Activated CD4-positive, alpha-beta T cell treated with anti-CD3 and anti-CD28 coated beads for 48 hours (primary cell): ENCODE results near the gene RANBP9.
A peak's percentile ranks its signal among the peaks of the same experiment; 100 is the strongest.

ENCODE experiments used
- DNase-seq: peaks from one replicate; pipeline ENCODE4 v3.0.0-alpha.2; 2020

The RANBP9 gene

DNA sequence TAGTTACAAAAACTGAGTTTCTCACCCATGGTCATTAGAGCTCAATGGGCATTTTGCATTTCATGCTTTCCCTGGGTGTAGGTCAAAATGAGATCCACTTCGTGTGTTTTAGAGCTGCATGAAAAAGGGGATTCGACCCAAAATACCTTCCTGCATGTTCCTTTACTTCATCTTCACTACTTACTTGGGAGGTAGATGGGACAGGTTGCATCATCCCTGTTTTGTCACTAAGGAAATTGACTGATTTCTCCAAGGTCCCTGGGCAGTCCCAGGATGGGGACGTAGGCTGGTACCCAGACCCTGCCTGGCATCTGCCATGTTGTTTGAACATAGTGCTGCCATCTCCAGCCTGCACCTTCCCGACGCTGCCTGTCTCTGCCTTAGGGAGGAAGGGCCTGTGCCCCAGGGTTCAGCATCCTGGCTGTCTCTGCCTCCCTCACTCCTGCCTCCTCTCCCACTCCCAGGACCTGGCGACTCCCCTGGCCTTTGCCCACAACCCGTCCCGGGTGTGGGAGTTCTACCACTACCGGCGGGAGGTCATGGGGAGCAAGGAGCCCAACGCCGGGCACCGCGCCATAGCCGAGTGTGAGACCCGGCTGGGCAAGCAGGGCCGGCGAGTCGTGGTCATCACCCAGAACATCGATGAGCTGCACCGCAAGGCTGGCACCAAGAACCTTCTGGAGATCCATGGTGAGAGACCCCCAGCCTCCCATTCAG is 120.3 kb downstream of the RANBP9 start:
- DNase-seq, result no peak

DNA sequence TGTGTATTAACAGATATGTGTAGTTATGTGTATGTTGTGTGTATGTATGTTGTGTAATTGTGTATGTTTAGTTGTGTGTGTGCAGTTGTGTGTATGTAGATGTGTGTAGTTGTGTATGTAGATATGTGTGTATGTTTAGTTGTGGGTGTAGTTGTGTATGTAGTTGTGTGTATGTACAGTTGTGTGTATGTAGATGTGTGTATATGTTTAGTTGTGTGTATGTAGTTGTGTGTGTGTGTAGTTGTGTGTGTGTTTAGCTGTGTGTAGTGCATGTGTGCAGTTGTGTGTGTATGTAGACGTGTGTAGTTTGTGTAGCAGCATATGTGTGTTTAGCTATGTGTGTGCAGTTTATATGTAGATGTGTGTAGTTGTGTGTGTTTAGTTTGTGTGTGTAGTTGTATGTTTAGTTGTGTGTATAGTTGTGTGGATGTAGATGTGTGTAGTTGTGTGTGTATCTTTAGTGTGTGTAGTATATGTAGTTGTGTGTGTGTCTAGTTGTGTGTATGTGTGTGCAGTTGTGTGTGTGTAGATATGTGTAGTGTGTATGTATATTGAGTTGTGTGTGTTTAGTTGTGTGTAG is 121.0 kb downstream of the RANBP9 start:
- DNase-seq, result no peak

DNA sequence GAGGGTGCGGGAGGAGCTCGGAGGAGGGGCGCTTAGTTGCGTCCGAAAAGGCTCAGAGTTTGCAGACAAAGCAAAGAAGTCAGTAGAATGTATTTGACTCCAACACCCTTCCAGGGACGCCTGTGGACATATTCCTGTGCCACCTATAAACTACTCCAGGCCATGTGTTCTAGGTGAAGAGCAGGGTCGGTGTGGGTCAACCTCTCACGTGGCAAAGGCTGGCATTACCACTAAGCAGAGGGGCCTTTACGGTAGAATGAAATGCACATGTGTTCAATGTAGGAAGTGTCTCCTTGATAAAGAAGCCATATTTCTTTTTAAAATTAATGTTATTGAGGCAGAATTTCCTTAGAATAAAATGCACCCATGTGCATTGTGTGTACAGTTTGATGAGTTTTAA is 121.8 kb downstream of the RANBP9 start:
- no peak for DNase-seq

DNA sequence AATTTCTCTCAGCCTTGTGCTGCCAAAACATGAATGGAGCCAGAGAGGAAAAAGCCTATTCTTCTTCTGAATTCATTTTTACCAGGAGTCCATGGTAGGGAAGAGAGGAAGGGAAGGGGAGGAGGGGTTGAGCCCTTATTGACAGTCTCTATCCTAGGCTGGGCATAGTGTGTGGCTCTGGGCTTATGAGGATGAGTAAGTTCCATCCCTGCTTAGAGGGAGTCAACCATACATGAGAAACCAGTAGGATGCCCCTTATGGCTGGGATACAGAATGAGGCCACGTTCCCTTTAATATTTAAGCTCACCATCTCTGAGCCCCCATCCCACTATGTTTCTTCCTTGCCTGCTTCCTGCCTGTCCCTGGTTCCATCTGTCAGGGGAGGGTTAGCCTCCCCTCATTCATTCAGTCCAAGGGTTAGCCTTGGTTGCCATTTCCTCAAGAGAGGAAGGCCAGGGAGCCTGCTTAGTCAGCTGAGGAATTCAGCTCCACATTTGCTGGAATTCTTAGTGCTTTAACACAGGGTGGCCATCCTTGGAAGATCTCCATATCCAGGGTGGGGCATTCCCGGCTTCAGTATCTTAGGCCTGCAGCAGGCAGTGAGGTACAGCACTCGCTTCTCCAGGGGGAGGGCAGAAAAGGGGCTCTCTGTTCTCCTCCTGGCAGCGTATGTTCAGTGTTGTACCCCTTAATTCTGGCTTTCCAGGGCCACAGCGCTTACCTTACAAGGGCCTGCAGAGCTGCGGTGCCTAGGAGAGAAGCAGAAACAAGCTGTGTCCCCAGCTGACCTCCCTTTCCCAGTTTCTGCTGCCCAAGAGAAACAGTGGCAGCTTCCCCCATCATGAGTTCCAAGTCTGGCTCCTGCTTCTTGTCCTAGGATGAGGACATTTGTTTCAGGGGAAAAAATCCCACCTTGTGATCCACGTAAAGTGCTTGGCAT is 124.8 kb downstream of the RANBP9 start:
- DNase-seq, result no peak

DNA sequence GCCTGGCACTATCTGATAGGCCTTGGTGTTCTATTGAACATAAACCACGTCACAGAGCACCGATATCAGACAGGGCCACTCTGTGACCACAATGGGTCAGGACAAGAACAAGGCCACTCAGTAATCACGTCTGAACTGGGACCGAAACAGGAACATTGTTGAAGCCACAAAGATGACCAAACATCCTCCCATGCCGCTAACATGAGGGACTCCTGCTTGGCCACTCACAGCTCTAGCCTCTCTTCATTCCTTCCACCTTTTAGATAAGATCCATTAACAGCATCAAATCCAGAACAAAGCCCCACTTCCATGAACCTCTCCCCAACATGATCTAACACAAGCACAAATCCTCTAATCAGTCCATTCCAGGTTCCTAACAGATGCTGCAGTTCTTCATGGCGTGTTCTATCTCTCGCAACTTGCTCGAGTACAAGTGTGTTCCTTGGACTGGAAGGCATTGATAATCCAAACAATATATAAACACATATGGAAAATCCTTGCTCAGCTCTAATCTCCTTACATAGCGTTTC is 129.9 kb downstream of the RANBP9 start:
- no peak for DNase-seq

DNA sequence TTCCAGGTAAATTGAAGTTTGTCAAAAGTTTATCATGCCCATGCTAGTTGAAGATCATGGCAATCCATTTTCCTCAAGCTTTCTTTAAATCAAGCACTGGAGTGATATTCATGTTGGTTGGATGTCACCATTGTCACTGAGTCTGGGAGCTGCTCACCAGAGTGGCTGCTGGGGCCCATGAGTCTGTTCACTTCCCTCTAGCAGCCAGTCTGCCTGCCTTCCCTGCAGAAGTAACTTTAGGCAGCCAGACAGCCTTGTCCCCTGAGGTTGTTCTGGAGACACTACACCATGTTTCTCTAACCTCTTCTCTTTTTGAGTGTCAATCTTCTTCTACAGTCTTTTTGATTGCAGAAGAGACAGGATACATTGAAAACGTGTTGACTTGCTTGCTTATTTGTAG is 131.7 kb downstream of the RANBP9 start:
- no peak for DNase-seq

DNA sequence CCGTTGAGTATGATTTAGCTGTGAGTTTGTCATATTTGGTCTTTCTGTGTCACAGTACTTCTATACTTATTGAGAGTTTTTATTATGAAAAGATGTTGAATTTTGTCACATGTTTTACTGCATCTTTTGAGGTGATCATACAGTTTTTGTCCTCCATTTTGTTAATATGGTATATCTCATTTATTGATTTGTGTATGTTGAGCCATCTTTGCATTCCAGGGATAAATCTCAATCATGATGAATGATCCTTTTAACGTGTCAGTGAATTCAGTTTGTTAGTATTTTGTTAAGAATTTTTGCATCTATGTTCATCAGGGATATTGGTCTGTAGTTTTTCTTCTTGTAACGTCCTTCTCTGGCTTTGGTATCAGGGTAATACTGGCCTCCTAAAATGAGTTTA is 133.7 kb downstream of the RANBP9 start:
- no peak for DNase-seq

DNA sequence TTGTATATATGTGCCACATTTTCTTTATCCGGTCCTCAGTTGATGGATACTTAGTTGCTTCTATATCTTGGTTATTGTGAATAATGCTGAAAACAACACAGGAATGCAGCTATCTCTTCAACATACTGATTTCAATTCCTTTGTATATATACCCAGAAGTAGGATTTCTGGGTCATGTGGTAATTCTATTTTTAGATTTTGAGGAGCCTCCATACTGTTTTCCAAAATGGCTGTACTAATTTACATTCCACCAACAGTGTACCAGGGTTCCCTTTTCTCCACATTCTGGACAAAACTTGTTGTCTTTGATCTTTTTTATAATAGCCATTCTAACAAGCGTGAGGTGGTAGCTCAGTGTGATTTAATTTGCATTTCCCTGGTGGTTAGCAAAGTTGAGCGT is 135.6 kb downstream of the RANBP9 start:
- DNase-seq, result no peak

DNA sequence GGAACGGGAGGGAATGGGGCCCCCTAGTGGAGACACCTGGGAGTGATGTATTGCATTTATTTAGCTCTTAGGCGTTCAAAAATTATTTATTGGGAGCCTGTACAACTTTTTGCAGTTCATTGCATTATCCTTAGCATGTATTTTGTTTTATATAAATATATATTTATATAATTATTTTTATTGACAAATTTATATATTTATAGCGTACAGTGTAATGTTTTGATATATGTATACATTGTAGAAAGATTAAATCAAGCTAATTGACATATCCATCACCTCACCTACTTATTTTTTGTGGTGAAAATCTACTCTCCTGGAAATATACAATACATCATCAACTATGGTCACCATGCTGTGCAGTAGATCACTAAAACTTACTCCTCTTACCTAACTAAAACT is 136.3 kb downstream of the RANBP9 start:
- DNase-seq, result no peak

DNA sequence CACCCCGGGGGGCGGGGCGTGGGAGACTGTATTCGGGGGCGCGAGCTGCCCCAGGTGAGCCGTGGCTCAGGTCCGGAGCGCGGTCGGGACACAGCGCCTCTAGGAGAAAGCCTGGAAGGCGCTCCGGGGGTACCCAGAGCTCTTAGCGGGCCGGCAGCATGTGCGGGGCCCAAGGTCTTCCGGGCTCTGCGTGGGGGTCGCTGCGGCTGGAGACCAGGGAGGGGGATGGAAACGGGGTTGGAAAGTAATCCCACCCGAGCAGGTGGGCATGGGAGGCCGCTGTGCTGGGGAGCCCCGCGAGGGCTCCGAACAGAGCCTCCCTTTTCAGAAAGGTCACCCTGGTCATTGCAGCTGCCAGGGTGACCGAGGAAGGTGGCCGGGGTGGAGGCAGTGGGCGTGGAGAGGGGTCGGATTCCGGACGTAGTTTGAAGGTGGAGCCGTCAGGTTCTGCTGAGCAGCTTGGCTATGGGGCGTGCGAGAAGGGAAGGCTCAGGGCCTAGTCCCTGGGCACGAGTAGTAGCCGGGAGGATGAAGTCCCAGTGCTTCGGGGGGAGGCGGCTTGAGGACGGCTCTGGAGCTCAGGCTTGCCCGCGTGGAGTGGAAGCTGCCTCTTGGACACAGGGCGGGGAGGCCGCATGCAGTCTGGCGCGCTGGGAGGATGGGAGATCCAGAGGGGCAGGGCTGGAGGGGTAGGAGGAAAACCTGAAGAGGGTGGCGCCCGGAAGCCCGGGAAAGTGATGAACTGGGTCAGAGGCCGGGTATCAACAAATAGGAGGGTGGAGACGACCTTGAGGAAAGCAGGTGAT is 136.9 kb downstream of the RANBP9 start, which contains the start of gene SIRT5:
SIRT5 (plus strand) TSS at position 31 of the 806 bp plus-strand sequence. CDS start 9,510 bp downstream, outside the sequence.
- peak; percentile 89 for DNase-seq

DNA sequence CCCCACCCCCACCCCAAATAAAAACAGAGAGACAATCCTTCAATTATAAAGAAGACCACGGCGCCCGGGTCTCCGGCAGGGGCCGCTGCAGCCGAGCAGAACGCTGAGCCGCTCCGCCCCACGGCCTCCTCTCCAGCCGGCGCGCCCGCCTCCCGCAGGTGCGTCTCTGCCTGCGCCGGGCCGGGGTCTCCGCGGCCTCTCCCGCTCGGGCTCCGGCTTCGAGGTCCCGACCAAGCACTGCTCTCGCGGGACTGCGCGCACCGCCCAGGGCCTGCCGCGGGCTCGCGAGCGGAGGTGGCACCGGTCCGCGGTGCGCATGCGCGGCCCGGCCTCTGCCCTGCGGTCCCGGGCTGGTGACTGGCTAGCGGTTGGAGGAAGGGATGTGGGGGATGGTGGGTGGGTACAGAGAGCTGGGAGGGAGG is 137.5 kb downstream of the RANBP9 start:
- DNase-seq, result peak; percentile 93

DNA sequence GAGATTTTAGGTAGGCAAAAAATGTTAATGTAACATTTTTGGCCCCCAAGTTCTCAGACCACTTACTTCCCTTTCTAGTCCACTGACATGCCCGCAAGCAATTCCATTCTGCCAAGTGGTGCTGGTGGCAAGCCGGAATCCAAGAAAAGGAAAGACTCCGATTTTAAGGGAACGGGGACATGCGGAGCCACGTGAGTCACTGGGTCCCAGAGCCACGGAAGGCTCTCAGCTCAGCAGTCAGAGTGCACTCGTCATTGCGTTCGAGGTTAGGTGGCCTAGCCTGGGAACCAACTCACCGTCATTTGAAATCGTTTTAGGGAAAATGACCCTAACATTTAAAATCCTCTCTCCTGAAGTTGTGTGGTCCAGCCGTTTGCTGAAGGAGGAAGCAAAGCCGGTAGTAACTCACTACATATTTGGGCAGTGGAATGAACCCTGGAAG is 137.9 kb downstream of the RANBP9 start:
- DNase-seq, result peak; percentile 41

DNA sequence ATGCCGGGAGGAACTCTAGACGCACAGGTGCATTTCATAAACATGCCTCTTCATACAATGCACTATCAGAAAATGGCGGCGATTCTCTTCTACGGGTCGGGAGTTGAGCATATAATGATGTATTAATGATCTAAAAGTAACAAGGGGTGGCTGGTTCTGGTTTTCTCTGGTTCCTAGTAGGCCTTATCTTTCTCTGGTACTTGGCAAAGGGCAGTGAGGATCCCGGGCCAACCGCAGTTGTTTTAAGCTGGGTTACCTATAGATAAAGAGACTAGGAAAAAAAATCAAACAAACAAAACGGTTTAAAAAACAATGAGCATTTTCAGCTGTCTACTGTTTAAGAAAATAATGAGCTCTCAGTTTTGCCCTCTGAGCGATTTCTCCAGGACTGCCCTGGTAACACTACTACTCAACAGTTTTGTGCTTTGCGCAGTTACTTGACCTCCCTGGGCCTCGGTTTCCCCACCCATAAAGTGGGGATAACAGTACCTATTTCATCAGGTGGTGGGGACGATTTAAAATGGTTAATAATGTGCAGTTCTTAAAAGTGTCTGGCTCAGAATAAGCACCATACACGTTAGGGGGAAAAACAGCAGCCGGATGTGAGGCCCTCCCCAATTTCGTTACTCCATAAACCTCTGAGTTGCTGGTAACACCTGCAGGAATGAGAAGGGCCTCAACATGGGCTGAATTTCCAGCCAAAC is 138.5 kb downstream of the RANBP9 start:
- DNase-seq, result no peak

DNA sequence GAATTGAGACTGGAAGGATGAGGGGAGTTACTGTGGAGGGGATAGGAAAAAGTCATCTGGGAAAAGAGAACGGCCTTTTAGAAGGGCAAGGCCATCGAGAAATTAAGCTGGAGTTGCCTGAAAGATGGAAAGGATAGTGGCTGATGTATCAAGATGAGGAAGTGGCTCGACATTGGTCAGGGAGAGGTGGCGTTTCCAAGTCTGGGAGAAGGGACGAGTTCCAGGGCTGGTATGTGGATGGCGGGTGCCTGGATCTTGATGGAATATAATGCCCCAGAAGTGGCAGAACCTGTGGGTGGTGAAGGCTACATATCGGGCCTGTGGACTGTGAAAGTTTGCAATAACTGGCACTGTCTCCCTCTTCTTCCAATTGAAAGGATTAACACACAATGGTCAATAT is 139.4 kb downstream of the RANBP9 start:
- DNase-seq, result no peak
